Bronchial epithelial cell (primary cell): Measurements from ENCODE around the gene PTRH1. TPM values are rescaled to one million over a fixed set of nuclear protein-coding genes. Genes with fewer than 3 reads are reported as not detected.

Experiments
- DNase-seq: peaks from one replicate; pipeline ENCODE4 v3.0.0-alpha.2; 2010; ENCODE audit warnings: low read depth
- FAIRE-seq: peaks from 2 replicates; lab custom pipeline; 2011; peaks lifted over from hg19 to GRCh38; lab: Jason Lieb, UNC
- H3K27me3 ChIP-seq: 2 replicates; pipeline ENCODE4 v1.5.1; 2011; ENCODE audit warnings: low read length; ENCODE audit not compliant: control insufficient read depth, insufficient read depth
- H3K36me3 ChIP-seq: 2 replicates; pipeline ENCODE4 v1.5.1; 2011; ENCODE audit warnings: low read length; ENCODE audit not compliant: control insufficient read depth, insufficient read depth
- H3K4me3 ChIP-seq: 2 replicates; pipeline ENCODE4 v1.5.1; 2011; ENCODE audit warnings: mild to moderate bottlenecking, low read depth, low read length, control low read depth
- total RNA-seq: library from RNA; depleted of rRNA; stranded (reverse); fragments of >200 nt; gene quantifications from 2 replicates; pipeline ENCODE4 v1.2.1, GENCODE V29; 2014
- TF ChIP-seq, protein P1 (sequence below): IDR thresholded peaks from 2 replicates; pipeline ENCODE4 v1.5.1; 2011; ENCODE audit warnings: mild to moderate bottlenecking, moderate library complexity, low read length, control low read depth, inconsistent platforms; ENCODE audit not compliant: insufficient read depth, severe bottlenecking

Gene PTRH1
- total RNA-seq, 1 donor from 2014 or later: 26.6 TPM

DNA sequence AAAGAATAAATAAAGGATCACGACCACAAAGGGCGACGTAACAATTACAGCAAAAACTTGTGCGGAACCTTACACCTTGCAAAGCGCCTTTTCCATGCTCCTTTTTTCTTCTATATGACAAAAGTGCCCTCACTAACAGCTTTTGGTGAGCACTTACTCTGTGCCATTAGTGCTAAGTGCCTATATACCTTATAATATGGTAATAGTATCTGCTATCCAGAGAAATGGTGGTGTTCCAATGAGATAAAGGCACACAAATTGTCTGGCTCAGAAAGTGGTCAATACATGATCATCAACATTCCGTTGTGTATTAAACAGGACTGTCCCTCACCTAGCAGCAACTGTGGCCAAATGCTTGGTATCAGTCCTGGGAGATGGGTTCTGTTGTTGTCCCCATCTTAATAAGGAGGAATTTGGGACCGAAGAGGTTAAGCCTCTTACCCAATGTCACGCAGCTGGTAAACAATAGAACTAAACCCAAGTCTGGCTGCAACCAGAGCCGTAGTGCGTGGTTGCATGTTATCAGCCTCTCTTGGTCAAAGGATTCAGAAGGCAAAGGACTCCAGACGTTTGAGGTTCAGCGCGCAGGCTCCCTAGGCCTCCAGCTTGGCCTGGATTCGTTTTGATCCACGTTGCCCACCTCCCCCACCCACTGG lies 20.2 kb upstream of the PTRH1 start:
- TF ChIP-seq, protein P1, sequence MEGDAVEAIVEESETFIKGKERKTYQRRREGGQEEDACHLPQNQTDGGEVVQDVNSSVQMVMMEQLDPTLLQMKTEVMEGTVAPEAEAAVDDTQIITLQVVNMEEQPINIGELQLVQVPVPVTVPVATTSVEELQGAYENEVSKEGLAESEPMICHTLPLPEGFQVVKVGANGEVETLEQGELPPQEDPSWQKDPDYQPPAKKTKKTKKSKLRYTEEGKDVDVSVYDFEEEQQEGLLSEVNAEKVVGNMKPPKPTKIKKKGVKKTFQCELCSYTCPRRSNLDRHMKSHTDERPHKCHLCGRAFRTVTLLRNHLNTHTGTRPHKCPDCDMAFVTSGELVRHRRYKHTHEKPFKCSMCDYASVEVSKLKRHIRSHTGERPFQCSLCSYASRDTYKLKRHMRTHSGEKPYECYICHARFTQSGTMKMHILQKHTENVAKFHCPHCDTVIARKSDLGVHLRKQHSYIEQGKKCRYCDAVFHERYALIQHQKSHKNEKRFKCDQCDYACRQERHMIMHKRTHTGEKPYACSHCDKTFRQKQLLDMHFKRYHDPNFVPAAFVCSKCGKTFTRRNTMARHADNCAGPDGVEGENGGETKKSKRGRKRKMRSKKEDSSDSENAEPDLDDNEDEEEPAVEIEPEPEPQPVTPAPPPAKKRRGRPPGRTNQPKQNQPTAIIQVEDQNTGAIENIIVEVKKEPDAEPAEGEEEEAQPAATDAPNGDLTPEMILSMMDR: no peak
- Histone ChIP-seq H3K4me3 (no peak overlapping the region), H3K27me3 (no peaks in the 10 kb centered on the region), H3K36me3 (peaks cover 1% of the 10 kb centered on the region)
- DNase-seq: no peak
- no peak for FAIRE-seq

DNA sequence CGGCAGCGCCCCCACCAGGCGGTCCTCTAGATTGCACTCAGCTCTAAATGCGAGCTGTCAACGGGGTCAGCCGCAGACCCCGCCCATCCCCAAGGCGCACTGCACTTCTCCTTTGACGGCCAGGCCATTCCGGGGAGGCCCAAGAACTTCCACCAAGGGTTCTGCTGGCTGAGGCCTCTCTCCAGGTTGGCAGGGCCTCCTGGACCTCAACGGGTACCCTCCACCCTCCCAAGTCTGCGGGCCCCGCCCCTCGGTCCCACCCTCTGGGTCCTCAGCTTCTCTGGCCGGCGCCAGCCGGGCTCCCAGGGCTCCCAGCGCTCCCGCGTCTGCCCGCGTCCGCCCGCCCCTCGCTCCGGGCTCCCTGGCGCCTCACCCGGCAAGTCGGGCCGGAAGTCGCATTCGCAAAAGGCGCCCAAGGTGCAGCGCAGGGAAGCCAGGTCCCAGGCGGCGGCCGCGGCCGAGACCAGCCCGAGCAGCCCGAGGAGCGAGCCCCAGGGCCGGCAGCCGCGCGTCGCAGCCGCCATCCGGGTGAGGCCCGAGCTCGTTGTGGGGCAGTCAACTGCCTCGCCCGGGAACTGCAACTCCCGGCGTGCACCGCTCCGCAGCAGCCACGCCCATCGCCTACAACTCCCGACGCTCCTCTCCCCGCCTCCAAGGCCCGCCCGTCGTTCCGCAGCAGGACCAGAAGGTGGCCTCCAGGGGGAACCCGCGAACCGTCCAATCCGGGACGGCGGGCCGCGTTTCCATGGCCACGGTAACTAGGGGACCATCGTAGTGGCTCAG lies 19.5 kb upstream of the PTRH1 start, which contains the start of gene TOR2A:
TSS of gene TOR2A (minus strand) at position 548 of the 783 bp plus-strand sequence. CDS start at position 524, 24 bp downstream.
- peaks cover 1% of the 10 kb centered on the region for H3K36me3 ChIP-seq
- peak within 1 kb of the TSS; percentile 59 for H3K4me3 ChIP-seq
- H3K27me3 ChIP-seq: no peaks in the 10 kb centered on the region
- peak; percentile 88 for DNase-seq
- no peak for FAIRE-seq
- TF ChIP-seq, protein P1: peak; percentile 98

DNA sequence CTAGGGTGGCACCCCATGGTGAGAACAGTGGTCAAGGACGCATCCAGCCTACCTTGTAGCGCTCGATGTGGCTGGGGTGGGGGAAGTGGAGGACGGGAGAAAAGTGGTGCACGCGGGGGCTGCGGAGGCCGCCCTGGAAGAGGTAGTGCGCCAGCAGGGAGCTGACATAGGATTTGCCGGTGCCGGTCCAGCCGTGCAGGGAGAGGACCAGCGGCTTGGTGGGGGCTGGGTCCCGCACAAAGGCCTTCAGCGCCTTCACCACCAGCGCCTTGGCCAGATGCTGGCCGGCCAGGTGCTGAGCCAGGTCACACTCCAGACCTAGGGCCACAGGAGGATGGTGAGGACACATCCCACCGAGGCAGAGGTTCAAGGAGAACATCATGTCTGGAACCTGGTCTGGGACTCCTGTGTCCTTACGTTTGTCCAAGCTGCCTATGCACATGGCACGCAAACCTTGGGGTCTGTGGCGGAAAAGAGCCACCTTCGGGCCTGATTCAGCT lies 18.8 kb upstream of the PTRH1 start:
- peak overlapping the region; percentile 59 for H3K4me3 ChIP-seq
- no peaks in the 10 kb centered on the region for H3K27me3 ChIP-seq
- H3K36me3 ChIP-seq: peaks cover 1% of the 10 kb centered on the region
- FAIRE-seq (peak; percentile 76), DNase-seq (no peak)
- TF ChIP-seq, protein P1: no peak

DNA sequence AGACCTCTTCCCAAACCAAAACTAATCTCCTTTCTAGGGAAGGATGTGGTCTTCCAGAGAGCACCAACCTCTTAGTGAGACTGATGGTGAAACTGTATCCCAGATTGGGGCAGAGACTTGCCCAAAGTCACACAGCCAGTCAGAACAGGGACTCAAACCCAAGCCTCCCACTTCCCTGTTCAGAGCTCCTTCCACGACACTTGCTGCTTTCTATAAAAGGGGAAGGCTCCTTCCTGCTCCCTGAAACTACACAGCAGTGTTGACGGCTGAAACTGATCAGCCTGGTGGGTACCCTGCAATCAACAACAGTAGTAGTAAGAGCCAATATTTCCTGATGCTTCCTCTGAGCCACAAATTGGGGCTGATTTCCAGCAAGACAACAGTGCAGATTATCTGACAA lies 18.2 kb upstream of the PTRH1 start:
- no peaks in the 10 kb centered on the region for H3K27me3 ChIP-seq
- no peak for DNase-seq
- H3K4me3 ChIP-seq: no peak overlapping the region
- peaks cover 1% of the 10 kb centered on the region for H3K36me3 ChIP-seq
- FAIRE-seq: no peak
- TF ChIP-seq, protein P1: no peak

DNA sequence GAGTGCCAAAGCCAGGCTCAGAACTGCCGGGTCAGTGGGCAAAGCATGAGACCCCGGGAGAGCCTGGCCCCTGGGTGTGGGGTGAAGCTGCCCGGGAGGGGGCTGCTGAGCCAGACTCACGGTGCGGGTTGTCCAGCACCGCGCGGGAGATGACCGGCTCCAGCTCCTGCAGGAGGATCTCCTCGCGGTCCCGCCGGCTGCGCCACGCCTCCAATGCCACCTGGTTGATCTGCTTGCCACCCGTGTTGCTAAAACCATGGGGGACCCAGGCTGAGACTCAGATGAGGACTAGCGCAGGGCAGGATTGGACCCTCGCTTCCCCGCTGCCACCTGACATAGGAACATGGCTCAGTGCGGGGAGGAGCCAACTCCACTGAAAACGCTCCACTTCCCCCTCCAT lies 17.0 kb upstream of the PTRH1 start:
- H3K4me3 ChIP-seq: no peak overlapping the region
- DNase-seq: no peak
- TF ChIP-seq, protein P1: no peak
- no peak for FAIRE-seq
- H3K36me3 ChIP-seq: peaks cover 1% of the 10 kb centered on the region
- H3K27me3 ChIP-seq: no peaks in the 10 kb centered on the region
